HTERT RPE-1 (cell line): Measurements from ENCODE around the gene CD3G.
"Not testable (repeated sequence)": the region's sequence is repeated elsewhere in the genome, so short reads cannot be mapped to it uniquely, and the experiment has no call there.

Experiments
- in situ Hi-C: fragments of 300-500 bp; cut with MboI; formaldehyde crosslinking; loops from 4 replicates; pipeline ENCODE4 v1.14.3; 2020; ENCODE audit warnings: low sequenced_read_pairs

Gene CD3G

GRCh38 chr11:118374729-118375128 lies 30.6 kb downstream of the CD3G start:
- in situ Hi-C loops, result no loop called here

GRCh38 chr11:118375978-118376377 lies 31.8 kb downstream of the CD3G start:
- in situ Hi-C loops, result no loop called here

GRCh38 chr11:118379497-118379896 lies 35.4 kb downstream of the CD3G start:
- in situ Hi-C loops, result no loop called here

DNA sequence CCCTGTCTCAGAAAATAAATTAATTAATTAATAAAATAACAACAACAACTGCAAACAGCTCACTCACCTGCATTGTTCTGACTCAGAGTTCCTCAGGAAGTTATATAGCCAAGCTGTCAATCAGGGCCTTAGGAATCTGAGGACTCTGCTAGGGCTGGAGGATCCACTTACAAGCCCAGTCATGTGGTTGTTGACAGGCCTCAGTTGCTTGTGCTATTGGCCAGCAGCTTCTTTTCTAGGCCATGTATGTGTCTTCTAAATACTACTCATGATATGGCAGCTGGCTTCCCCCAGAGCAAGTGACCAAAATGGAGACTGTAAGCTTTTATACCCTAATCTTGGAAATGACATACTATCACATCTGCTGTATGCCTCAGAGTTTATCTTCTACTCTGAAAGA lies 36.4 kb downstream of the CD3G start:
- in situ Hi-C loops, result no loop called here

DNA sequence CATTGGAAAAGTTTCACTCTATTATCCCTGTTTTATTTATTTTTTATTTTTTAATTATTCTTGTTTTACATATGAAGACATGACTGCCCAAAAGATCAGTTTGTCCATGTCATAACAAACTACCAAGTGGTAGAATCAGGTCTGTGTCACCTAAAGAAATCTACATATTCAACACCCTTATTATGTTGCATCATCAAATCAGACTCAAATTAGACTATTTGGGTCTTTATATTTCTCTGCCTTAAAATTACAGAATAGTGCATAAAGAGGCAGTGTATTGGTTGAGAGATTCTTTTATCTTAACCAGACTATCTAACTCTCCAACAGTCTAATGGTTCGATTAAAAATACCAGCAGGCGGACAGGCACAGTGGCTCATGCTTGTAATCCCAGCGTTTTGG lies 38.8 kb downstream of the CD3G start:
- in situ Hi-C loops, result no loop called here

DNA sequence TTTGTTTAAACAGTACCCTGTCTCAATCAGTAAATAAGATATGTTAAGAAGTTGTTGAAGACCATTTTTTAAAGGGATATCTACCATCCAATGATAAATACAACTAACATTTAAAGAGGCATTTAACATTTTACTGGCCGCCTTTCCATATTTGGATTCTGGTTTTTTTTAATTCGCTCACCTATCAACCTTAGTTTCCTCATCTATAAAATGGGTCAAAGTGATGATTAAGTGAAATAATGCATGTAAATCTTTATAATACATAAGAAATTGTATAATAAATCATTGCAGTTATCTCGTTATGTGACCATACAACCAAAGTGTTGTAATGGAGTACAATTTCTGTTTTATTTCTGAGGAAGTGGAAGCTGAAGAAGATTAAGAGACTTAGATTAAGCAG lies 39.5 kb downstream of the CD3G start:
- in situ Hi-C loops, result no loop called here

DNA sequence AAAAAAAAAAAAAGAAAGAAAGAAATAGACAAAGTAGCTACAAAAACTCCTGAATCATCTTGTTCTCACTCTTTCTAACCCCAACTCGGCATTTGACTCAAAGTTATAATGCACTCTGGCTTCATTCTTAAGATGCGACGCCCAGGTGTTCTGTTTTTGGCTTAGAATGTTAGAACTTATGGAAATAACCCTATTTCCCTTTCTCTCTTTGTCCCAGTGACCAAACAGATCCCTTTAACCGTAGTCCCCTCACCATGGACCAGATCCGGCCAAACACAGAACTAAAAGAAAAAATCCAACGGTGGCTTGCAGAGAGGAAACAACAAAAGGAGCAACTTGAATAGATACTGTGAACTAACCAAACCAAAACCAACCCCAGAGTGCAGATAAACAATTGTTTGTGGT lies 52.0 kb downstream of the CD3G start:
- in situ Hi-C loops, result no loop called here

DNA sequence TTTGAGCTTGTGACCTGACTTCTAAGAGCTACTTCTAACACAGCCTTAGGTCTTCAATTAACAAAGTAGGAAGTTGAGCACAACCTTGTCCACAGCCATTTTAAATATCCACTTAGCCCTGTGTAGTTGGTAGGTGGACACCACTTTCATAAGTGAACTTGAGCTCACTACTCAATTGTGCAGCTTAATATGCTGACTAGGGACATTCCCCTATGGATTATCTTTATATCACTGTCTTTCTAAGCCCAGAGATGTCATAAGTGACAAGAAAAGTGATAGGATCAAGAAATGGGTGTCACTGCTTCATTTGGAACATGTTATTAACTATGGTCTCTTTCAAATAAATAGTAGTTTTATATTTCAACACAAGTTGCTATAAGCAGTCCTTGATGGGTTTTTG lies 53.3 kb downstream of the CD3G start:
- in situ Hi-C loops, result no loop called here

- in situ Hi-C loops, result no loop called here
Observed at GRCh38 chr11:118398791-118399559, 54.8 kb downstream of the CD3G start.

- in situ Hi-C loops, result no loop called here
Observed at GRCh38 chr11:118401151-118401879, 57.2 kb downstream of the CD3G start, which contains the start of gene ATP5MG. Gene ATP5MG, plus strand, starts transcription at chr11:118401606. Its CDS starts 60 bp downstream, at chr11:118401666.

GRCh38 chr11:118401880-118402590 lies 57.9 kb downstream of the CD3G start:
- in situ Hi-C loops, result no loop called here

DNA sequence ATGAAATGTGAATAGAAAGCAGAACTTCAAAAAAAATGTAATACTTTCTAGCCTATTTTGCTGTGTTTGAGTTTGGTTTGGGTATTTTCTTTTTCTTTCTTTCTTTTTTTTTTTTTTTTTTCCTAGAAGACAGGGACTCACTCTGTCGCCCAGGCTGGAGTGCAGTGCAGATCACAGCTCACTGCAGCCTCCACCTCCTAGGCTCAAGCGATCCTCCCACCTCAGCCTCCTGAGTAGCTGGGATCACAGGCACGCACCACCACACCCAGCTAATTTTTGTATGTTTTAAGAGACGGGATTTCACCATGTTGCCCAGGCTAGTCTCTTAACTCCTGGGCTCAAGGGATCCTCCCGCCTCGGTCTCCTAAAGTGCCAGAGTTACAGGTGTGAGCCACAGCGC lies 58.5 kb downstream of the CD3G start:
- in situ Hi-C loops, result not testable (repeated sequence)
